Measurements from ENCODE around the gene SEC22C.

Gene SEC22C

GRCh38 chr3:42533161-42533897 lies 48.4 kb downstream of the SEC22C start:
- no peak for DNase-seq

DNA sequence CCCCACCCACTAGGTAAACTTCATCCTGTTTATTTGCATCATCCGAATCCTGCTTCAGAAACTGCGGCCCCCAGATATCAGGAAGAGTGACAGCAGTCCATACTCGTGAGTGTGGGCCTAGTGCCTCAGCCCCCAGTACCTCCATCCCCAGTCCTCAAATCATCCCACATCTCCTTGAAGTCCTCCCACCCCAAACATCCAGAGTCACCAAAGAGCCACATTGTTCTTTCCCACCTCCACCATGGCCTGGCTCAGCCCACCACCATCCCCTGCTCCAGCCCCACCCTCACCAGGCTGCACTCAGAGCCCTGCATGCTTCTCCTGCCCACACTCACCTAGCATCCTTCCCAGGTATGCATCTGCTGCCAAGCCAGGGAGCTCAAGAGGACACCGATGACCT lies 49.5 kb downstream of the SEC22C start:
- no peak for DNase-seq

DNA sequence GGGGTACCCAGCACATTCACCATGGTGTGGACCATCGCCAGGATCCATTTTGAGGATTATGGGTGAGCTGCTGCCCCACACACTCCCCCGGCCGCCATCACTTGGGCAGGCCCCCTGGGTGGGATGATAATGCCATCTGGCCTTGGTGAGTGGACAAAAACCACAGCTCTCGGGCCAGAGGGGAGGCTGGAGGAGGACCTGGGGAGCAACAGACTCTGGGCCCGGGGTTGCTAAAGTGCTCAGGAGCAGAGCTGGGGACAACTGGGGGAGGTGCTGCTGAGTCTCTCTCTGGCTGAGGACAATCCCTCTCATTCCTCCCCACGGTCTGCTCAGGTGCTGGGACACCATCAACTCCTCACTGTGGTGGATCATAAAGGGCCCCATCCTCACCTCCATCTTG lies 50.3 kb downstream of the SEC22C start:
- no peak for DNase-seq

DNA sequence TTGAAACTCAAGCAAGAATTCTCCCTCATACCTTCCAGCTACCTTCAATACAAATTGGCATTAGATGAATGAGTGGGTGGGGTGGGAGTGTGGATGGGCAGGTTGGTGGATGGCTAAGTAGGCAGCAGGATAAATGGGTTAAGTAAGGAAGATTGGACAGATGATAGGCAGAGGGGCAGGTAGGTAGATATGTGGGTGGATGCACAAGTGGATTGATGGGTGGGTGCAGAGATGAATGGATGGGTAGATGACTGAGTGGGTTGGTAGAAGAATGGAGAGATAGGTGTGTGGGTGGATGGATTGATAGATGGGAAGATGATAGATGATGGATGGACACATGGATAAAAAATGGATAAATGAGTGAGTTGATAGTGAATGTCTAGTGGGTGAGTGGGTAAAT lies 51.7 kb downstream of the SEC22C start:
- no peak for DNase-seq

GRCh38 chr3:42529468-42529867 lies 52.3 kb downstream of the SEC22C start:
- no peak for DNase-seq

GRCh38 chr3:42527368-42527917 lies 54.3 kb downstream of the SEC22C start:
- no peak for DNase-seq

GRCh38 chr3:42526616-42527367 lies 55.0 kb downstream of the SEC22C start:
- peak; percentile 54 for DNase-seq

- no peak for DNase-seq
Observed at GRCh38 chr3:42525736-42526345, 55.9 kb downstream of the SEC22C start.

DNA sequence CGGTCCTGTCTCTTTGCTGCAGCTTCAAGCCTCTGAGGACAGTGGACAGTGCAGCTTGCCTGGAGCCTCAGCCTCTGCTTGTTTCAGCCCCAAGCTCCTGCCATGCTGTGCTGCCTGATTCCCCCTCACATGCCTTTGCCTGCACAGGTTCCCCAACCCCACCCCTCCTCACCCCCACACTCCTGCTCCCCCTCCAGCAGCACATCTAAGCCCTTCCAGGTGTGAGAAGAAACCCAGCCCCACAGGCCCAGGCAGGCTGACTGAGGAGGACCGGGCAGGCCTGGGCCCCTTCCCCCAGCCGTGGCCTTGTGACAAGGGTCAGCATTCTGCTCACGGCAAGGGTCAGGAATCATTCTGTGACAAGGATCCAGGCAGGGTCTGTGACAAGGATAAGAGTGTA lies 56.6 kb downstream of the SEC22C start:
- no peak for DNase-seq

DNA sequence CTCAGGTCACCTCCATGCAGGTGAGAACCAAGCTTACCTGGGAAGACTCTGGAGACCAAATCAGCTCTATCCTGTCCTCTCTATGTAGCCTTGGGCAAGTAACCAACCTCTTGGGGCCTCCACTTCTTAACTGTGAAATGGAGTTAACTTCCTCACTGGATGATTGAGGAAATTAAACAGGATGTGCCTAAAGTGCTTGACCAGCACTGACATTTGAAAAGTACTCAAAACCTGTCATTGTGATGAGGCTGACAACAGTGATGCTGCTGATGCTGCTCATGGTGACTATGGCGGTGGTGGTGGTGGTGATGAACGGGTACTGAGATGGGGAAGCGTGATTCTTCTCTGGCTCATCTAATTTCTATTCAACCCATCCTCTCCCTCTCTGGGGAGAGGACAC lies 57.0 kb downstream of the SEC22C start:
- no peak for DNase-seq

DNA sequence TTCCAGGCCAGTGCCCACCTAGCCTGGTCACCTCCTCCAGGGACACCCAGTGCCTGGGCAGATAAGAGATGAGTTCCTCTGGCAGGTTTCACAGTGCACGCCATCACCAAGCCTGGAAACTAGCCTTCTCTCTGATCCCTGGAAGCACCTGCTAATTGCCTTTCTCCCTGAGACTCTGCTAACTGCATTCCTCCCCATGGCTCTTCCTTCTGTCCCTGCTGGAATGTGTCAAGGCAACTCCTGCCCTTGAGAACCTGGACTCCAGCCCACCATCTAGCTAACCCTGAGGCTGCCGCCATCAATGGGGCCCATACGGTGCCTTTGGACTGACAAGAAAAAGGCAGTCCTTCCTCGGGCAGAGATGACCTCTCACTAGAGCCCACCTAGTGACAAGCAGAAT lies 60.9 kb downstream of the SEC22C start:
- DNase-seq, result no peak

- DNase-seq, result no peak
Observed at GRCh38 chr3:42520336-42520735, 61.4 kb downstream of the SEC22C start.

- DNase-seq, result peak; percentile 25
Observed at GRCh38 chr3:42519568-42519962, 62.2 kb downstream of the SEC22C start.

- DNase-seq, result no peak
Observed at GRCh38 chr3:42518800-42519567, 62.8 kb downstream of the SEC22C start.

GRCh38 chr3:42517117-42517516 lies 64.7 kb downstream of the SEC22C start:
- DNase-seq, result no peak

DNA sequence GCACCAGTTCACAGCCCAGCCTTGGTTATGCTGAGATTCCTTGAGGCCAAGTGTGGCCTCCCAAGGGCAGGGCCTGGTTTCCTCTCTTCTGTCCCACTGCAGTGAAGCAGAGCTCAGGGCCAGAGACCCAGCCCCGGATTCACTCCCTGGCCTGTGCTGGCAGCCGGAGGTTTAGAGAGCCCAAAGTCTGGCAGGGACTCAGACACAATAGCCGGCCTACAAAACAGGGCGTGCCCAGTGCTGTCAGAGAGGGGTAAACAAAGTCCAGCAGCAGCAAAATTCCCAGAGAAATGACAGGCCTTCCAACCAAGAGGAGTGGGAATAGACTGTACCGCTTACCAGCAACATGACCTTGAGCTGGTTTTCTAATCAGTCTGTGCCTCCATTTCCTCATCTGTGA lies 65.3 kb downstream of the SEC22C start:
- DNase-seq, result no peak

DNA sequence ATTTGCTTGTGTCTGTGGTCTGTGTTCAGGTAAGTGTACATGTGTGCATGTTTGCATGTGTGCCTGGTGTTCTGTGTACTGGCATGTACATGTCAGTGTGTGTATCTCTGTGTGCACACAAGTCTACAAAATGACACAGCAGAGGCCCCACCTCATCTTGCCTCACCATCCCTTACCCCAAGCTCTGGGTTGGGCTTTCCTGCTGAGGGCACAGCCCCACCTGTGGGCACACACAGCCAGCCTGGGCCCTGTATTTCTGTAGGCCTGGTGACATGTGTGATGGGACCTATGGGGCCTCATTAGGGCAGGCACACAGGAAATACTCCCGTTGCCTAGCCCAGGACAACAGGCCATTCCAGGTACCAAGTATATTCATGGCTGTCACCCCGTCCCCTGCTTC lies 65.8 kb downstream of the SEC22C start:
- DNase-seq, result no peak

DNA sequence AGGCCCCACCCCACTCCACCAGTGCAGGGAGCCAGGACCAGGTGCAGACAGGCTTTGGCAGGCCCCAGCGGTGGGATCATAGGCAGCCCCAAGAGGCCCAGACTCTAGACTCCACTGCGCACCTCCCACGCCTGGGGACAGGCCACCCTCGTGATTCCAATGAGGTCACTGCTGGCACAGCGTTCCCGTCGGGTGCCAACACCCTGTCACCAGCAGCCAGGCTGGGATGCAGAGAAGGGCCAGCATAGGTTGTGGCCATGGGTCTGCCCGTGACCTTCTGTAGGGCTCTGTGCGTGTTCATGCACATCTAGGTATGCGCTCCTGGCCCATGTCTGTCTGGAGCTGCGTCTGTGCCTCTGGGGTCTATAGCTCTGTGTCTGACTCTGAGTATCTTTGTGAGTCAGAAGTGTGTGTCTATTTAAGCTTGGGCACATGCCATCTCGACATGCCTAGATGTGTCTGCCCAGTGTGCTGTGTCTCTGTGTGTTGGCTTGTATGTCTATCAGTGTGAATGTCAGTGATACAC lies 66.3 kb downstream of the SEC22C start:
- DNase-seq, result no peak

DNA sequence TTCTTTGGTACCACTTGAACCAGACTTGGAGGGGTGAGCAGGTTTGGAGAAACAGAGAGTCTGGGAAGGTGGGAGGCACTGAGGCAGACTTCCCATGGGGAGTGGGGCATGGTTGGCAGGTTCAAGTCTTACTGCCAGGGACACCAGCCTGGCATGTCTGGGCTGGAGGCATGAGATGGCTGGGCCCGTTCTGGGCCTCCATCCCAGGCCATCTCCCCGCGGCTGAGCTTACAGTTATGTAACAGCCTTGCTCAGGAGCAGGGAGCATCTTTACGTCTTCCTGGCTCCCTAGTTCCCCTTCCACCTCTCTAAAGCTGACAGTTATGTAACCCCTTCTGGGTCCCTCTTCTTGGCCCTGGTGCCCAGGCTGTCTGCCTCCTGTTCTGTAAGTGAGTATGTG lies 66.9 kb downstream of the SEC22C start:
- DNase-seq, result no peak

GRCh38 chr3:42513521-42513920 lies 68.2 kb downstream of the SEC22C start:
- DNase-seq, result no peak

GRCh38 chr3:42513121-42513520 lies 68.6 kb downstream of the SEC22C start:
- DNase-seq, result no peak

- DNase-seq, result no peak
Observed at GRCh38 chr3:42511736-42512135, 70.0 kb downstream of the SEC22C start.

GRCh38 chr3:42511201-42511600 lies 70.6 kb downstream of the SEC22C start:
- no peak for DNase-seq

Measured in stimulated activated CD4-positive, alpha-beta T cell treated with anti-CD3 and anti-CD28 coated beads, Interleukin-4, amount 100 ng/mL, for 24 hours (primary cell).